GM23248 (cell line): ENCODE data around the gene SPINK9. TPM values are rescaled to one million over a fixed set of nuclear protein-coding genes. Genes with fewer than 3 reads are reported as not detected.
A peak's percentile ranks its signal among the peaks of the same experiment; 100 is the strongest.

Source experiments
- DNase-seq: peaks from one replicate; pipeline ENCODE4 v3.0.0-alpha.2; 2015
- H2AFZ ChIP-seq: fragments of 200-600 bp; sonication (generic); 2 replicates; pipeline ENCODE4 v1.6.1; 2016; ENCODE audit warnings: antibody characterized with exemption
- H3F3A ChIP-seq: fragments of 200-600 bp; sonication (generic); 2 replicates; pipeline ENCODE4 v1.6.1; 2016; ENCODE audit warnings: mild to moderate bottlenecking, antibody characterized with exemption, mixed run types; ENCODE audit not compliant: insufficient read depth
- H3K27ac ChIP-seq: fragments of 200-600 bp; sonication (generic); 2 replicates; pipeline ENCODE4 v1.5.1; 2016; ENCODE audit warnings: mild to moderate bottlenecking
- H3K27me3 ChIP-seq: fragments of 200-600 bp; sonication (generic); replicated peaks from 2 replicates; pipeline ENCODE4 v1.6.1; 2016; ENCODE audit warnings: mild to moderate bottlenecking; ENCODE audit not compliant: insufficient read depth
- H3K36me3 ChIP-seq: fragments of 200-600 bp; sonication (generic); 2 replicates; pipeline ENCODE4 v1.6.1; 2016; ENCODE audit warnings: low read depth, mild to moderate bottlenecking
- H3K4me1 ChIP-seq: fragments of 200-600 bp; sonication (generic); 2 replicates; pipeline ENCODE4 v1.6.1; 2016; ENCODE audit warnings: mild to moderate bottlenecking; ENCODE audit not compliant: insufficient read depth
- H3K4me2 ChIP-seq: fragments of 200-600 bp; sonication (generic); one replicate; pipeline ENCODE4 v1.6.1; 2016; ENCODE audit warnings: mild to moderate bottlenecking; ENCODE audit not compliant: unreplicated experiment
- H3K4me3 ChIP-seq: fragments of 200-600 bp; sonication (generic); 2 replicates; pipeline ENCODE4 v1.5.1; 2016; ENCODE audit warnings: mild to moderate bottlenecking
- H3K79me2 ChIP-seq: fragments of 200-600 bp; sonication (generic); 2 replicates; pipeline ENCODE4 v1.6.1; 2016; ENCODE audit warnings: mild to moderate bottlenecking; ENCODE audit not compliant: insufficient read depth
- H3K9ac ChIP-seq: fragments of 200-600 bp; sonication (generic); 2 replicates; pipeline ENCODE4 v1.6.1; 2016; ENCODE audit warnings: mild to moderate bottlenecking
- H3K9me2 ChIP-seq: fragments of 200-600 bp; sonication (generic); 2 replicates; pipeline ENCODE4 v1.6.1; 2016; ENCODE audit warnings: mixed run types, mild to moderate bottlenecking, moderate library complexity; ENCODE audit not compliant: insufficient read depth
- H3K9me3 ChIP-seq: fragments of 200-600 bp; sonication (generic); one replicate; pipeline ENCODE4 v1.6.1; 2017; ENCODE audit warnings: low read depth
- H4K20me1 ChIP-seq: fragments of 200-600 bp; sonication (generic); 2 replicates; pipeline ENCODE4 v1.6.0; 2016; ENCODE audit not compliant: insufficient read depth
- EZH2 ChIP-seq: fragments of 200-600 bp; sonication (generic); IDR thresholded peaks from 2 replicates; pipeline ENCODE4 v1.6.1; 2018; ENCODE audit warnings: antibody characterized with exemption, mild to moderate bottlenecking; ENCODE audit not compliant: insufficient read depth, poor library complexity, severe bottlenecking
- EZH2phosphoT487 ChIP-seq: fragments of 200-600 bp; sonication (generic); IDR thresholded peaks from 2 replicates; pipeline ENCODE4 v1.6.1; 2018; ENCODE audit warnings: antibody characterized with exemption, moderate library complexity, mild to moderate bottlenecking, low read depth; ENCODE audit not compliant: insufficient read depth
- WGBS, 2 experiments: methylation state at CpG; one replicate each; pipeline ENCODE4 v1.1.6; 2015 to 2017; ENCODE audit warnings: low lambda C conversion rate in 2 of 2, low coverage in 1 of 2; ENCODE audit errors: missing lambda C conversion rate in 2 of 2; 5-methylcytosine and 5-hydroxymethylcytosine counted together
- in situ Hi-C: fragments of 300-500 bp; cut with MboI; formaldehyde crosslinking; loops from 2 replicates; pipeline ENCODE4 v1.15.0; 2020
- polyA plus RNA-seq: library from polyadenylated mRNA; unstranded; fragments of >200 nt; fragmentation: Nextera tagmentation; extraction: Ambion mirVana; gene quantifications from 2 replicates; pipeline ENCODE4 v1.2.1, GENCODE V29; 2016
- total RNA-seq: library from RNA; depleted of rRNA; stranded (reverse); fragments of >200 nt; shearing (Covaris generic); gene quantifications from 2 replicates; pipeline ENCODE4 v1.2.3, GENCODE V29; 2014; rRNA removed

SPINK9 gene
- not detected in 2 replicates for total RNA-seq
- polyA plus RNA-seq: not detected in 2 replicates

- Histone ChIP-seq H4K20me1 (no peaks in the 10 kb centered on the region), H3F3A (no peaks in the 10 kb centered on the region), H3K4me2 (no peak within 1 kb of the TSS), H3K9ac (no peak within 1 kb of the TSS), H3K9me3 (no peaks in the 10 kb centered on the region), H3K4me1 (no peaks in the 10 kb centered on the region), H2AFZ (no peak within 1 kb of the TSS), H3K27ac (no peak within 1 kb of the TSS), H3K79me2 (no peaks in the 10 kb centered on the region), H3K36me3 (no peaks in the 10 kb centered on the region), H3K4me3 (no peak within 1 kb of the TSS), H3K27me3 (no peaks in the 10 kb centered on the region), H3K9me2 (no peaks in the 10 kb centered on the region)
- DNase-seq: no peak
- in situ Hi-C loops: no loop called here
- TF ChIP-seq EZH2: no peak
- TF ChIP-seq EZH2phosphoT487: no peak
- WGBS, 2 experiments: 21 to 23% methylated on average over 3 of the region's 3 CpGs
These were observed at the start of gene SPINK9 for GRCh38 chr5:148335259-148335658. Gene SPINK9 (plus strand): TSS chr5:148335559. CDS start chr5:148335614, 55 bp downstream.

- Histone ChIP-seq H3K4me2 (no peak overlapping the region), H3K36me3 (no peaks in the 10 kb centered on the region), H4K20me1 (no peaks in the 10 kb centered on the region), H3K9me2 (no peaks in the 10 kb centered on the region), H3K27me3 (no peaks in the 10 kb centered on the region), H3K4me3 (no peak overlapping the region), H3K4me1 (no peaks in the 10 kb centered on the region), H3K9ac (no peak overlapping the region), H3K9me3 (no peaks in the 10 kb centered on the region), H3K27ac (no peak overlapping the region), H3F3A (no peaks in the 10 kb centered on the region), H2AFZ (no peak overlapping the region), H3K79me2 (no peaks in the 10 kb centered on the region)
- in situ Hi-C loops: no loop called here
- WGBS, 2 experiments: 17 to 22% methylated on average over 6 of the region's 6 CpGs
- DNase-seq: peak; percentile 51
- TF ChIP-seq EZH2phosphoT487 (no peak), EZH2 (no peak)
These were observed 44.8 kb upstream of the SPINK9 start for GRCh38 chr5:148290271-148291195.

GRCh38 chr5:148297731-148298130 is 37.6 kb upstream of the SPINK9 start:
- WGBS, 2 experiments: 19 to 21% methylated on average over 4 of the region's 4 CpGs
- no peak overlapping the region for H3K9ac ChIP-seq
- no peak overlapping the region for H3K4me3 ChIP-seq
- no peaks in the 10 kb centered on the region for H3K4me1 ChIP-seq
- in situ Hi-C loops: no loop called here
- H3K27ac ChIP-seq: no peak overlapping the region
- no peaks in the 10 kb centered on the region for H3K79me2 ChIP-seq
- H3K9me2 ChIP-seq: no peaks in the 10 kb centered on the region
- H3K27me3 ChIP-seq: no peaks in the 10 kb centered on the region; the same call in 1 of the 2 replicates
- no peak overlapping the region for H2AFZ ChIP-seq
- no peaks in the 10 kb centered on the region for H3K9me3 ChIP-seq
- no peak overlapping the region for H3K4me2 ChIP-seq
- H4K20me1 ChIP-seq: no peaks in the 10 kb centered on the region; the same call in 1 of the 2 replicates
- DNase-seq: no peak
- no peaks in the 10 kb centered on the region for H3K36me3 ChIP-seq
- H3F3A ChIP-seq: no peaks in the 10 kb centered on the region
- TF ChIP-seq EZH2phosphoT487 (no peak), EZH2 (no peak)

GRCh38 chr5:148306446-148306845 is 28.9 kb upstream of the SPINK9 start:
- in situ Hi-C loops: no loop called here
- H3K79me2 ChIP-seq: no peaks in the 10 kb centered on the region
- no peaks in the 10 kb centered on the region for H3K36me3 ChIP-seq
- no peak overlapping the region for H3K4me2 ChIP-seq
- no peaks in the 10 kb centered on the region for H3K9me2 ChIP-seq
- no peaks in the 10 kb centered on the region for H3K4me1 ChIP-seq
- no peak for DNase-seq
- H3F3A ChIP-seq: no peaks in the 10 kb centered on the region
- H3K27me3 ChIP-seq: no peaks in the 10 kb centered on the region
- TF ChIP-seq EZH2phosphoT487: no peak
- TF ChIP-seq EZH2: no peak
- no peak overlapping the region for H3K9ac ChIP-seq
- H2AFZ ChIP-seq: no peak overlapping the region
- no peak overlapping the region for H3K4me3 ChIP-seq
- H3K9me3 ChIP-seq: no peaks in the 10 kb centered on the region
- H3K27ac ChIP-seq: no peak overlapping the region
- 8 to 25% methylated on average over 1 of the region's 1 CpG for WGBS, 2 experiments
- H4K20me1 ChIP-seq: no peaks in the 10 kb centered on the region
